IMR-90 (cell line): ENCODE data around the gene SLC44A4. TPM values are rescaled to one million over a fixed set of nuclear protein-coding genes. Genes with fewer than 3 reads are reported as not detected.

ENCODE experiments used
- ATAC-seq: fragments of 200-7000 bp; cut with Tn5 transposase; 2 replicates; pipeline ENCODE4 v1.9.1; 2020; ENCODE audit warnings: low read depth, mild to moderate bottlenecking, moderate library complexity
- BruUV-seq: library from RNA; stranded (reverse); fragments of 400-500 nt; replicated peaks from 2 replicates; lab custom pipeline; 2021; lab: Mats Ljungman, UMichigan
- CTCF ChIA-PET: fragments of 300-600 bp; formaldehyde crosslinking; extraction: SDS; loops from one replicate; lab custom pipeline; 2021; ENCODE audit warnings: antibody characterized with exemption; lab: Yijun Ruan, JAX
- POLR2A ChIA-PET: fragments of 300-600 bp; sonication (Branson Sonifier 250); formaldehyde crosslinking; loops from one replicate; lab custom pipeline; 2022; ENCODE audit warnings: antibody characterized with exemption; ENCODE audit not compliant: unreplicated experiment; lab: Charles Lee
- DNase-seq: peaks from one replicate; pipeline ENCODE4 v3.0.0; 2013
- H2AFZ ChIP-seq: replicated peaks from 2 replicates; pipeline ENCODE3; 2013; ENCODE audit warnings: low read length, mild to moderate bottlenecking; ENCODE audit not compliant: poor library complexity
- H2AK5ac ChIP-seq: 2 replicates; pipeline ENCODE4 v1.6.1; 2013; ENCODE audit warnings: low read depth, low read length, inconsistent platforms
- H2AK9ac ChIP-seq: replicated peaks from 2 replicates; pipeline ENCODE3; 2013; ENCODE audit warnings: mild to moderate bottlenecking, low read depth, low read length, moderate library complexity; ENCODE audit not compliant: poor library complexity
- H2BK120ac ChIP-seq: 2 replicates; pipeline ENCODE4 v1.6.1; 2013; ENCODE audit warnings: low read depth, low read length, inconsistent platforms
- H2BK15ac ChIP-seq: 3 replicates; pipeline ENCODE4 v1.6.1; 2013; ENCODE audit warnings: low read depth, low read length, inconsistent platforms
- H2BK20ac ChIP-seq: 2 replicates; pipeline ENCODE4 v1.6.1; 2013; ENCODE audit warnings: low read depth, mild to moderate bottlenecking, inconsistent platforms, low read length, moderate library complexity
- H2BK5ac ChIP-seq: 2 replicates; pipeline ENCODE4 v1.6.1; 2013; ENCODE audit warnings: mild to moderate bottlenecking, low read depth, low read length, inconsistent platforms; ENCODE audit not compliant: poor library complexity, severe bottlenecking
- H3K14ac ChIP-seq: replicated peaks from 2 replicates; pipeline ENCODE4 v1.6.1; 2013; ENCODE audit warnings: low read depth, low read length, inconsistent platforms
- H3K18ac ChIP-seq: 2 replicates; pipeline ENCODE4 v1.6.1; 2013; ENCODE audit warnings: low read depth, low read length, control low read depth
- H3K23ac ChIP-seq: 2 replicates; pipeline ENCODE4 v1.6.1; 2013; ENCODE audit warnings: low read depth, low read length, inconsistent platforms
- H3K27ac ChIP-seq: 2 replicates; pipeline ENCODE4 v1.5.1; 2013; ENCODE audit warnings: mild to moderate bottlenecking, control low read depth, low read length; ENCODE audit not compliant: insufficient read depth
- H3K27me3 ChIP-seq: 2 replicates; pipeline ENCODE4 v1.6.1; 2013; ENCODE audit warnings: low read length; ENCODE audit not compliant: control insufficient read depth, insufficient read depth
- H3K36me3 ChIP-seq: 2 replicates; pipeline ENCODE4 v1.6.1; 2013; ENCODE audit warnings: low read length, mixed read lengths; ENCODE audit not compliant: control insufficient read depth, insufficient read depth
- H3K4ac ChIP-seq: 2 replicates; pipeline ENCODE4 v1.6.1; 2013; ENCODE audit warnings: low read depth, low read length, inconsistent platforms
- H3K4me1 ChIP-seq: 2 replicates; pipeline ENCODE4 v1.6.1; 2013; ENCODE audit warnings: low read length, mixed read lengths; ENCODE audit not compliant: control insufficient read depth, insufficient read depth
- H3K4me2 ChIP-seq: 2 replicates; pipeline ENCODE4 v1.6.1; 2013; ENCODE audit warnings: low read depth, mild to moderate bottlenecking, control low read depth, low read length, moderate library complexity
- H3K4me3 ChIP-seq: 2 replicates; pipeline ENCODE4 v1.5.1; 2013; ENCODE audit warnings: low read depth, mild to moderate bottlenecking, control low read depth, low read length, moderate library complexity; ENCODE audit not compliant: insufficient read depth
- H3K56ac ChIP-seq: 2 replicates; pipeline ENCODE4 v1.6.1; 2013; ENCODE audit warnings: low read length, inconsistent platforms; ENCODE audit not compliant: insufficient read depth; ENCODE audit errors: extremely low read depth
- H3K79me1 ChIP-seq, 2 experiments: 2 replicates each; pipeline ENCODE4 v1.6.1; 2013; ENCODE audit warnings: low read length in 2 of 2, inconsistent platforms in 1 of 2, low read depth in 1 of 2
- H3K9ac ChIP-seq: 2 replicates; pipeline ENCODE4 v1.6.1; 2013; ENCODE audit warnings: low read depth, low read length, control low read depth
- H3K9me1 ChIP-seq: 2 replicates; pipeline ENCODE4 v1.6.1; 2013; ENCODE audit warnings: low read length, inconsistent platforms; ENCODE audit not compliant: insufficient read depth
- H3K9me3 ChIP-seq: 2 replicates; pipeline ENCODE4 v1.6.1; 2013; ENCODE audit warnings: low read length; ENCODE audit not compliant: control insufficient read depth, insufficient read depth
- H4K20me1 ChIP-seq: 2 replicates; pipeline ENCODE4 v1.6.1; 2013; ENCODE audit warnings: low read length, inconsistent platforms; ENCODE audit not compliant: insufficient read depth
- H4K5ac ChIP-seq: 2 replicates; pipeline ENCODE4 v1.6.1; 2013; ENCODE audit warnings: mild to moderate bottlenecking, low read depth, low read length, control low read depth
- H4K8ac ChIP-seq, 2 experiments: 2 replicates each; pipeline ENCODE4 v1.6.1; 2013; ENCODE audit warnings: low read depth in 2 of 2, low read length in 2 of 2, control low read depth in 1 of 2, inconsistent platforms in 1 of 2
- H4K91ac ChIP-seq: 2 replicates; pipeline ENCODE4 v1.6.1; 2013; ENCODE audit warnings: low read depth, low read length, inconsistent platforms; ENCODE audit not compliant: insufficient read depth
- CTCF ChIP-seq: conservative IDR thresholded peaks from 2 replicates; pipeline ENCODE4 v1.5.1; 2012; ENCODE audit warnings: mild to moderate bottlenecking, low read depth, low read length, improper control_type of control experiment
- POLR2A ChIP-seq: IDR thresholded peaks from 2 replicates; pipeline ENCODE4 v1.6.1; 2012; ENCODE audit warnings: mild to moderate bottlenecking, low read depth, low read length
- RAD21 ChIP-seq: IDR thresholded peaks from 2 replicates; pipeline ENCODE4 v1.6.1; 2012; ENCODE audit warnings: low read length, improper control_type of control experiment
- RCOR1 ChIP-seq: IDR thresholded peaks from 2 replicates; pipeline ENCODE4 v1.6.1; 2012; ENCODE audit warnings: mild to moderate bottlenecking, low read length, improper control_type of control experiment; ENCODE audit not compliant: insufficient replicate concordance
- RFX5 ChIP-seq: IDR thresholded peaks from 2 replicates; pipeline ENCODE4 v1.8.0; 2012; ENCODE audit warnings: low read depth, mild to moderate bottlenecking, low read length, moderate library complexity
- SMC3 ChIP-seq: fragments of 150-350 bp; IDR thresholded peaks from 2 replicates; pipeline ENCODE4 v1.6.1; 2016; ENCODE audit warnings: low read depth, mild to moderate bottlenecking, antibody characterized with exemption, low read length, moderate library complexity
- WGBS, 2 experiments: methylation state at CpG; one replicate each; pipeline versions ENCODE4 v1.1.5 to v1.1.7; 2013; ENCODE audit warnings: missing lambda C conversion rate in 2 of 2; ENCODE audit not compliant: insufficient read length in 1 of 2; ENCODE audit errors: extremely low coverage in 2 of 2; 5-methylcytosine and 5-hydroxymethylcytosine counted together
- dilution Hi-C: fragments of 300-500 bp; cut with HindIII; formaldehyde crosslinking; loops from one replicate; pipeline ENCODE4 v1.14.3; 2018; ENCODE audit warnings: low sequenced_read_pairs; ENCODE audit not compliant: unreplicated experiment
- in situ Hi-C: fragments of 300-500 bp; cut with MboI; formaldehyde crosslinking; loops from 3 replicates; pipeline ENCODE4 v1.14.3; 2019; ENCODE audit warnings: low sequenced_read_pairs, inconsistent platforms, mixed read lengths
- intact Hi-C: fragments of 100-400 bp; cut with micrococcal nuclease; formaldehyde crosslinking; loops from 2 replicates; pipeline ENCODE4 v1.10.0; 2022
- polyA plus RNA-seq, 3 experiments: library from polyadenylated mRNA; depleted of rRNA; stranded (reverse); fragments of >200 nt; gene quantifications; 2 replicates each; pipeline ENCODE4 v1.2.3, GENCODE V29; 2012; ENCODE audit warnings: low replicate concordance in 1 of 3
- total RNA-seq: library from RNA; depleted of rRNA; stranded (reverse); fragments of >200 nt; gene quantifications from 2 replicates; pipeline ENCODE4 v1.2.3, GENCODE V29; 2012

Gene SLC44A4
- total and polyA plus RNA-seq, 2 of the 4 experiments (the other 2 are of a cell fraction), result 0.14 to 0.36 TPM

GRCh38 chr6:31829633-31830283 lies 49.0 kb downstream of the SLC44A4 start:
- Histone ChIP-seq H4K91ac (no peak overlapping the region), H3K23ac (peak overlapping the region; percentile 40; the same call in 1 of the 2 replicates), H3K27ac (no peak overlapping the region), H3K9me3 (no peaks in the 10 kb centered on the region), H3K27me3 (no peaks in the 10 kb centered on the region), H3K79me1 (peaks cover 6 to 19% of the 10 kb centered on the region in 2 experiments; a peak in 2 of 4 replicates), H4K20me1 (peaks cover 9% of the 10 kb centered on the region), H3K9me1 (no peaks in the 10 kb centered on the region), H4K8ac (no peak overlapping the region), H3K56ac (peak overlapping the region; percentile 52; the same call in 1 of the 2 replicates), H2AK9ac (no peak overlapping the region), H2BK5ac (peak overlapping the region; percentile 73), H3K14ac (peak overlapping the region; percentile 37), H3K18ac (no peak overlapping the region), H2AK5ac (no peak overlapping the region), H2BK20ac (no peak overlapping the region), H3K9ac (peak overlapping the region; percentile 94), H3K4ac (no peak overlapping the region), H2BK120ac (no peak overlapping the region), H4K5ac (no peak overlapping the region), H3K36me3 (no peaks in the 10 kb centered on the region), H2BK15ac (no peak overlapping the region), H3K4me2 (peak overlapping the region; percentile 98), H3K4me3 (peak overlapping the region; percentile 81), H3K4me1 (peaks cover 7% of the 10 kb centered on the region), H2AFZ (no peak overlapping the region)
- ChIA-PET POLR2A (no interaction called here), CTCF (interaction anchor here (0.7 to 1.0 kb wide), 2 partner anchors 89 to 132 kb away, joined by 3 read pairs; no protein-coding TSS in a partner anchor)
- ATAC-seq, result no peak
- WGBS, 2 experiments, result no CpG with 5 or more reads among the region's 15 CpGs
- no TSS peak for BruUV-seq
- TF ChIP-seq RFX5 (no peak), RCOR1 (no peak), CTCF (peak; percentile 63), POLR2A (no peak), SMC3 (peak; percentile 75), RAD21 (peak; percentile 74)
- DNase-seq, result peak; percentile 56
- intact Hi-C loops, result loop anchor here (1.0 to 5.0 kb wide), 7 partner anchors 57 to 282 kb away; partner anchors contain the start of genes ABHD16A, ATP6V1G2, C6orf47 and DDAH2
- in situ Hi-C loops, result loop anchor here (10.0 kb wide), 2 partner anchors 145 to 285 kb away; partner anchors contain the start of genes ATP6V1G2, DDX39B, LY6G5C and NFKBIL1
- dilution Hi-C loops, result no loop called here
